H1 (cell line): Measurements from ENCODE around the gene DNAI2. TPM values are rescaled to one million over a fixed set of nuclear protein-coding genes. Genes with fewer than 3 reads are reported as not detected.

Experiments used
- PHF8 ChIP-seq: fragments of 200-600 bp; sonication (generic); conservative IDR thresholded peaks from 2 replicates; pipeline ENCODE4 v1.7.1; 2012; ENCODE audit warnings: low read depth, mild to moderate bottlenecking, inconsistent platforms, low read length, moderate library complexity
- SIN3A ChIP-seq, 2 experiments: IDR thresholded peaks in 1 of 2; conservative IDR thresholded peaks in 1 of 2; 2 replicates each; pipeline ENCODE4 v1.6.1; 2011 to 2012; ENCODE audit warnings: low read length in 2 of 2, improper control_type of control experiment in 1 of 2, low read depth in 1 of 2, mild to moderate bottlenecking in 1 of 2
- polyA plus RNA-seq, 7 experiments: library from polyadenylated mRNA; depleted of rRNA in 3 of 7; stranded (reverse) in 5 of 7; unstranded in 2 of 7; fragments of >200 nt in 5 of 7; fragments of 200-250 nt in 2 of 7; gene quantifications; 1 replicate in 5 of 7; 2 replicates in 1 of 7; 4 replicates in 1 of 7; pipeline versions ENCODE4 v1.2.1 to v1.2.3, GENCODE V29; 2011 to 2013; ENCODE audit warnings: missing spikeins in 2 of 7, mixed read lengths in 2 of 7
- total RNA-seq: library from RNA; stranded (reverse); fragmentation: NEBNext Ultra II Directional; extraction: Animal tissue kit (Norgen Biotek cat#: 25700); gene quantifications from 2 replicates; pipeline ENCODE4 v1.2.1, GENCODE V29; 2021
- TF ChIP-seq, protein P1 (sequence below): IDR thresholded peaks from 2 replicates; pipeline ENCODE4 v1.6.1; 2011; ENCODE audit warnings: low read length, improper control_type of control experiment
- TF ChIP-seq, protein P2 (sequence below): IDR thresholded peaks from 2 replicates; pipeline ENCODE4 v1.6.1; 2012; ENCODE audit warnings: inconsistent platforms

Gene DNAI2
- total and polyA plus RNA-seq, 2 of the 8 experiments (the other 6 are each of a cell fraction or from before 2014, with no cell fraction given): 0.08 to 0.15 TPM

DNA sequence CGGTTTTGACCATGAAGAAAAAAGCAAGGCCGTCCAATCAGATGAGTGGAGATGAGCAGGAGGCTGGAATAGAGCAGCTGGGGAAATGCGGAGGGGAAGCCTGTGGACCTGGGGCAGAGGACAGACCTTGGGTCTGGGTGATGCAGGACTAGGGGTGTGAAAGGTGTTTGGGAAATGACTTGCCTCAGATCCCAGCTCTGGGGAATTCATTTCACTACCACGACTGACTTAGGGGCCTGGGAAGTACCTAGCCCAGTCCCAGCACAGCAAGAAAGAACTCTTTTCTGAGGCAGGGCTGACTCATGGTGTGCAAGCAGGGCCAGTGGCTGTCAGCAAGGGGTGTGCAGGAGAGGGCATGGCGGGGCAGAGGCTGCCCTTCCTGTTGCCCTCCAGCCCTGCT is 14.8 kb downstream of the DNAI2 start (continued):
- TF ChIP-seq, protein P1, sequence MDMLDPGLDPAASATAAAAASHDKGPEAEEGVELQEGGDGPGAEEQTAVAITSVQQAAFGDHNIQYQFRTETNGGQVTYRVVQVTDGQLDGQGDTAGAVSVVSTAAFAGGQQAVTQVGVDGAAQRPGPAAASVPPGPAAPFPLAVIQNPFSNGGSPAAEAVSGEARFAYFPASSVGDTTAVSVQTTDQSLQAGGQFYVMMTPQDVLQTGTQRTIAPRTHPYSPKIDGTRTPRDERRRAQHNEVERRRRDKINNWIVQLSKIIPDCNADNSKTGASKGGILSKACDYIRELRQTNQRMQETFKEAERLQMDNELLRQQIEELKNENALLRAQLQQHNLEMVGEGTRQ: no peak
- TF ChIP-seq SIN3A (conservative IDR thresholded peaks at IDR 0.05 in 1 of 2, IDR thresholded peaks at IDR 0.05 in 1 of 2; ENCODE audit: low read depth in 1 of 2, low read length in 2 of 2) (no peak), PHF8 (no peak)
- TF ChIP-seq, protein P2, sequence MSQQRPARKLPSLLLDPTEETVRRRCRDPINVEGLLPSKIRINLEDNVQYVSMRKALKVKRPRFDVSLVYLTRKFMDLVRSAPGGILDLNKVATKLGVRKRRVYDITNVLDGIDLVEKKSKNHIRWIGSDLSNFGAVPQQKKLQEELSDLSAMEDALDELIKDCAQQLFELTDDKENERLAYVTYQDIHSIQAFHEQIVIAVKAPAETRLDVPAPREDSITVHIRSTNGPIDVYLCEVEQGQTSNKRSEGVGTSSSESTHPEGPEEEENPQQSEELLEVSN: no peak
